Fibroblast of upper back skin (primary cell): ENCODE results near the gene OR2AG1.

Source experiments
- DNase-seq: peaks from one replicate; pipeline ENCODE4 v3.0.0-alpha.2; 2013

Gene OR2AG1, protein sequence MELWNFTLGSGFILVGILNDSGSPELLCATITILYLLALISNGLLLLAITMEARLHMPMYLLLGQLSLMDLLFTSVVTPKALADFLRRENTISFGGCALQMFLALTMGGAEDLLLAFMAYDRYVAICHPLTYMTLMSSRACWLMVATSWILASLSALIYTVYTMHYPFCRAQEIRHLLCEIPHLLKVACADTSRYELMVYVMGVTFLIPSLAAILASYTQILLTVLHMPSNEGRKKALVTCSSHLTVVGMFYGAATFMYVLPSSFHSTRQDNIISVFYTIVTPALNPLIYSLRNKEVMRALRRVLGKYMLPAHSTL

GRCh38 chr11:6782720-6783119 is at the start of gene OR2AG1:
OR2AG1 (plus strand) TSS chr11:6783020; CDS start chr11:6785038, 2,018 bp downstream.
- DNase-seq = no peak

DNA sequence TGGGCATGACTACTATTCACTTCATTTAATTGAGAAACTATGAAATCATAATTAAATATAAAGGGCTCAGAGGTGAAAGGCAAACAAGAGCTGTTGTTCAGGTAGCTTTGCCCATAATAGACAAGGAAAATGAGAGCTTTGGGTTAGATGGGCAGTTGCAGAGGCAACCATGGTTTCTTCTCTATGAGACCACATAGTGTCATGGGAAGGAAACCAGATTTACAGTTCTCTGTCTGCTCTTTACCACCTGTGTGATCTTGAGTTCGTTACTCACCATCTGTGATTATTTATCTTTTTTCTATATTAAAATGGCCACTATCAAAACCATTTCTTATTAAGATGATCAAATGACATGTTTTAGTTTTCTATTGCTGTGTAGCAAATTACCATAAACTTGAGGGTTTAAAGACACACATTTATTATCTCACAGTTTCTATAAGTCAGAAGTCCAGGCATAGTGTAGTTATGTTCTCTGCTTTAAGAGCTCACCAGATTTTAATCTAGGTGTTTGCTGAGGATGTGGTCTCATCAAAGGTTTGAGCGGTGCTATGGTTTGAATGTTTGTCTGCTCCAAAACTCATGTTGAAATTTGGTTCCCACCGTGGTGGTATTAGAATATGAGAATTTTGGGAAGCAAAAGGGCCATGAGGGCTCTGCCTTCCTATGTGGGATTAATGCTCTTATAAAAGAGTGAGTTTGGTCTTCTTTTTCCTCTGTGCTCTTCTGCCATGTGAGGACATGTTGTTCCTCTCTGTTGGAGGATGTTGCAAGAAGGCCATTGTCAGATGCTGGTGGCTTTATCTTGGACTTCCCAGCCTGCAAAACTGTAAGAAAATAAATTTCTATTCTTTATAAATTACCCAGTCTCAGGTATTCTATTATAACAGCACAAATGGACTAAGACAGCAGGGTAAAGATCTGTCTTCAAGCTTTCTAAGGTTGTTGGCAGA is 49.2 kb upstream of the OR2AG1 start:
- no peak for DNase-seq

DNA sequence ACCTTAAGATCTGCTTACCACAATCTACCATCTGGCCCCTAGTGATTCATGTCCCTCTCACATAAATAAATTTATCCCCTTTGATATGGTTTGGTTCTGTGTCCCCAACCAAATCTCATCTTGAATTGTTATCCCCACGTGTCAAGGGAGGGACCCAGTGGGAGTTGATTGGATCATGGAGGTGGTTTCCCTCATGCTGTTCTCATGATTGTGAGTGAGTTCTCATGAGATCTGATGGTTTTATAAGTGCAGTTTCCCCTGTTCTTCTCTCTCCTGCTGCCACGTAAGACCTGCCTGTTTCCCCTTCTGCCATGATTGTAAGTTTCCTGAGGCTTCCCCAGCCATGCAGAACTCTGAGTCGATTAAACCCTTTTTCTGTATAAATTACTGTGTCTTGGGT is 48.2 kb upstream of the OR2AG1 start:
- no peak for DNase-seq

DNA sequence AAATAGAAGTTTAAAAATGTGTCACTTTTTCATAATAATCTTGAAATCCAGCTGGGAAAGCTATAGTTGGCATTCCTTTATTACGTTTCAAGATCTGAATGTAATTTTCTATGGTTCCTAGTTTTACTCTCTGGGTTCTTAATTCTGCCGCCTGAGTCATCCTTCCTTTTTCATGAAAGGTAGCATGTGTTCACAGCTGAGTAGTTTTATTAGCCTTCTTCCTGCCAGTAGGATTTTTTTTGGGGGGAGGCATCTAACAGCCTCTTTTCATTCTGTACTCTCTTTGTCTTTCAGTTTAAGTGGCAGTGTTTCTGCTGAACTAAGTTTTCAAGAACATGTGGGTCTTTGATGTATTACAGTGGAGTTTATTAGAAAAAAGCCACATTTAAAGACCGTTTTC is 47.5 kb upstream of the OR2AG1 start:
- DNase-seq = peak; percentile 22

- DNase-seq = peak; percentile 22
These were observed 46.2 kb upstream of the OR2AG1 start for GRCh38 chr11:6736495-6737121.

DNA sequence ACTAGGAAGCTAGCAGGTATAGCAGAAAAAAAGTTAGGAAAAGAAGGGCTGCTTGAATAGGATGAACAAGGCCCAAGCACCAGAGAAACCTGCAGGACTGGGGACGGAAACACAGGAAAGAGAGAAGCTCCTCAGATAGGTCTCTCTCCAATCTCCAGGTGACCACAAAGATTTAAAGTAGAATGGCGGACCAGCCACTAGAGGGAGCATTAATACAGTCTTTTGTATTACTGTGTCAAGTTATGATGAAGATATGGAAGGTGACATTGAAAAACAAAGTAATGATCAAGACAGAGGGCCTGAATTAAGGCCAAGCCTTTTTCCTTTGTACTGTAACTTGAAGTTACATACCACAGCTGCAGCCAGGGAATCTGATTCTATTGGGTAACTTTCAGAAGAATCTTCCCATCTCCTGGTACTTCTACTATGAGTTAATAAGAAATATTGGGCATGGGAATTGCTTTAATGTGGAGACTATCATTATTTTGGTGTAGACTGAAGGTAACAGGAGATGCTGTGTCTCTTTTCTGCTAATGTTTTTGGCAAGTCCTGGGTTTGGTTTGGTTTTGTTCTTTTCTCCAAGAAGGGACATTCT is 44.9 kb upstream of the OR2AG1 start:
- DNase-seq = peak; percentile 30

DNA sequence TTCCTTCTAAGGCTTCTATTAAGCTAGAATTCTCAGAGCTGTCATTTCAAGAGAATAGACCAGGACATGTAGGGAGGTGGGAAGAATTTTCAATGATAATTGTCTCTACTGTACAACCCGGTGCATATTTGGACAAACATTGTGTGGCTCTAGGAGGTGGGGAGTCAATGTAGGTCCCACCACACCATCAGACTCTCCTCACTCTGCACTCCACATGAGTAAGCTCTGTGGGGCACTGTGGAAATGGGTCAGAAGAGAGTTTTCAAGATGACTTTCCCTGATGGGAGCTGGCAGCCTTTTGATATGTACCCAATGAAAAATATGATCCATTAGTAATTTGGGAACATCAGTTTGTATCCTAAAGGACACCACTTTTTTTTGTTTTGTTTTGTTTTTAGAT is 44.2 kb upstream of the OR2AG1 start:
- DNase-seq = no peak

DNA sequence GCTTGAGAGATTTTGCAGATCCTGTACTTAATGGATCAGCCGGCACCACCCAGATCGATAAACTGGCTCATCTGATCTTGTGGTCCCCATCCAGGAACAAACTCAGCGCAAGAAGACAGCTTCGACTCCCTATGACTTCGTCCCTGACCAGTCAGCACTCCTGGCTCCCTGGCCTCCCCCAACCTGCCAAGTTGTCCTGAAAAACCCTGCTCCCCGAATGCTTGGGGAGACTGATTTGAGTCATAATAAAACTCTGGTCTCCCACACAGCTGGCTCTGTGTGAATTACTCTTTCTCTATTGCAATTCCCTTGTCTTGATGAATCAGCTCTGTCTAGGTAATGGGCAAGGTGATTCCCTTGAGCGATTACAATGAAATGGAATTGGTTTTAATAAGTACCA is 40.6 kb upstream of the OR2AG1 start:
- no peak for DNase-seq

DNA sequence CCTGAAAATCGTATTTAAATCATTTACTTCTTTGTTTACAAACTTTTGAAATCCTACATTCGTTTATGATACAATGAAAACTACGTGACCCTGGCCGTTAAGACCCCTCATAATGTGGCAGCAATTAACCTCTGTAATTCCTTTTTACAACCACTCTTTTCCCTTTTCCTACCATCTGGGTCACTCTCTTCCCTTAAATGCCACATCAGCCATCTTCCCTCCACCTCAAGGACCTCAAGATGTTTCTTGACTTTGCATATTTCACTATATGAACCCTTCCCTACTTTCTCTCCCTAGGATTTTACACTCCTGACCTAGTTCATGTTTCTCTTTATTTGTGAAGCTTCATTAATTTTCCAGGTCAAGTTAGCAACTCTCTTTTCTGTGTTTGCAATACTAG is 37.8 kb upstream of the OR2AG1 start:
- no peak for DNase-seq

DNA sequence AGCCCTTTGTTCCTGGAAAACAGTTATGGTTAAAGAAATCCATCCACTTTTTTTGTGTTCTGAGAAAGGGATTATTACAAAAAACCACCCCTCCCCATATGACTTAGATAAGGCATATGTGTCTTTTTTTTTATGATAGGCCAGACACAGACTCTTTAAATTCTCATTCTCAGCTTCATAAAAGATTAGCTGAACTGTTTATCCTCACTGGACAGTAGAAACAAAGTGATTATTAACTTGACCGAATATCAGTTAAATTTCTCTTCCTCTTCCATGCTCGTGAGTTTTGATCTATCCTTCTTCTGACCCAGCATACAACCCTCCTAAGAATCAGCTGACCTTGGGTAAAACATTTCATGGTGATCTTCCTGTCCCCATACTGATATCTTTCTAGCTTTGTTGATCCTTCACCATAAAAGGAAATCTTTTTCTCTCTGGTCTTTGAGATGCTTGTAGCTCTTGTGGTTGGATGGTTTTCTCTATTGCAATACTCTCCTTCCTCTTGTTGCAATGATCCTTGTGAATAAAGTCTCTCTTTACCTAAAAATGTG is 37.3 kb upstream of the OR2AG1 start:
- DNase-seq = no peak

DNA sequence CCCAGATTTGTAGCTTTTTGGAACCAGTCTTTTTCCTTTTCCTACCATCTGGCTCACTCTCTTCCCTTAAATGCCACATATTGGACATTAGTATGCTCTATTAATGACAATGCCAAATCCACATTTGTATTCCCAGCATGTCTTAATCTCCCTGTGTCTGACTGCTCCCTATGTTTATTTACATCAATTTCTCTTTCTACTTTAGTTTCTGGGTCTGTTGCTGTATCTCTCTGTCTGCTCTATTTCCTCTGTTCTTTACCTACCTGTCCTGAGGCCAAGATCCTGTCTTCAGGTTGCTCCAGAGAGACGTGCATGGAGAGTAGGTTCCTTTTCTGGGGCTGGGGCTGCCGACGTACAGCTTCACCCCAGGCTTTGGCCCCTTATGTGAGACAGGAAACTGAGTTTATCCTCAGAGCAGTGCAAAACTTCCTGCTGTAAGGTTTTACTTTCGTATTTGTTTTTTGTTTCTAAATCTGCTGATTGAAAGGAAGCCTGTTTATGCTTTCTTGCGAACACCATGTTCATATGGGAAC is 36.7 kb upstream of the OR2AG1 start:
- DNase-seq = no peak

GRCh38 chr11:6746626-6747025 is 36.2 kb upstream of the OR2AG1 start:
- no peak for DNase-seq

- DNase-seq = no peak
These were observed 35.6 kb upstream of the OR2AG1 start for GRCh38 chr11:6747097-6747668.

DNA sequence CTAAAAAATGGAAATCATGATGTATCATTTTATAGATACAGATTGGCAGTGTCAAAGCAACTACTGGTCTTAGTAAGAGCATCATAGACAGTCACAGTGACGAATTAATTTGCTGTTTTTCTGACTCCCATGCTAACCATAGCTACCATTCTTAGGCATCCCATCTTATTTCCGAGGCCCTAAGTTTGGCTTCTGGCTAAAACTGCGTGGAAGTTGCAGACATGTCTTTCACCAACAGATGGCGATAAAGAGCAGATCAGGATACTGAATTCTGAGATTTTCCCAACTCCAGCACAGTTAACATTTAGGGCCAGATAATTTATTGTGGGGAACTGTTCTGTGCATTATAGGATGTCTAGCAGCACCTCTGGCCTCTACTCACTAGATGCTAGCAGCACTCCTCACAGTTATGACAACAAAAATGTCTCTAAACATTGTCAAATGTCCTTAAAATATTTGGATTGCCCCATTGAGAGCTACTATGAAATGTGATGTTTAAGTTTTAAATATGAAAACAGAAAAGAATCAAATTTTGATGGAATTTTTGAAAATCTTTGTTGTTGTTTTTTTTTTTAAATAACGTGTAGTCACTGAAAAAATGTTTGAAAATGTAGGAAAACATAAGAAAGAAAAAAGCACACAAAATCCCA is 27.4 kb upstream of the OR2AG1 start:
- peak; percentile 24 for DNase-seq

DNA sequence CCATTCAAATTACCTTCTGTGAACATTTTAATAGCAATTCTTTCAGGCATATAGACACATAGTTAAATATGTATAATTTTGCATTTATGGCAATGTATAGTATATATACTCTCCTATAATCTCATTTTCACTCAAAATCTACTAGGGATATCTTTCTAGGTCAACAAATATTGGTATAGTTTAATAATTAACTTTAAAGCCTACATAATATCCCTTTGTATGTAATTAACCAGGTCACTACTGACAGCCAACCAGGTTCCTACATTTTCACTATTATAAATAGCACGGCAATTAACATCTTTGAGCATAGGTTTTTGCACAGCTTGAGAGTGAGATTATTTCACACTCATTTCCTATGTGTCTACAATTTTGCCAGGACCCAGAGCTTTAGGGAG is 26.9 kb upstream of the OR2AG1 start:
- no peak for DNase-seq

DNA sequence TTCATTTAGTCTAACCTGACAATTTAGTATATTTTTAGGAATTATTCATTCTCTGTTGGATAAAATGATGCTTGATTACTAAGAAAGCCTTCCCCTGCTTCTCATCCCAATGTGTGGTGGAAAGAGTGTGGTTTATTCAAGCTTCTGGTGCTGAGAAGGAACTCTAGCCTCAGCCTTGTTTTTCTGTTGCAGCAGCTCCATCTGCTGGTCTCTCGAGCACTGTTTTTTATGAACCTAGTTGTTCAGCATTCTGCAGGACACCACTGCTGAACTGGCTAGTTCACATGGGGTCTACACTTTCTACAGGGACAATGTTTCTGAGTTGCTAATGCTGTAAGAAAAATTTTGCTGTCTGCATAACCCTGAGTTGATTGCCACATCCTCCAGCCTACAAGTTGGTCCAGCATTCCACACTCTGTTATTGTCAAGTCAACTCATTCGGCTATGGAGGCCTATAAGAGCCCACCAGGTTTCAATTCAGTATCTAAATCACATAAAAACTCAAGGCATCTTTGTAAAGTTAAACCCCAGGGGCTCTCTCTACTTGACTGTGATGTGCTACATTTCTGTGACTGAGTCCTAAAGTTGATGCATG is 25.4 kb upstream of the OR2AG1 start:
- DNase-seq = peak; percentile 42

DNA sequence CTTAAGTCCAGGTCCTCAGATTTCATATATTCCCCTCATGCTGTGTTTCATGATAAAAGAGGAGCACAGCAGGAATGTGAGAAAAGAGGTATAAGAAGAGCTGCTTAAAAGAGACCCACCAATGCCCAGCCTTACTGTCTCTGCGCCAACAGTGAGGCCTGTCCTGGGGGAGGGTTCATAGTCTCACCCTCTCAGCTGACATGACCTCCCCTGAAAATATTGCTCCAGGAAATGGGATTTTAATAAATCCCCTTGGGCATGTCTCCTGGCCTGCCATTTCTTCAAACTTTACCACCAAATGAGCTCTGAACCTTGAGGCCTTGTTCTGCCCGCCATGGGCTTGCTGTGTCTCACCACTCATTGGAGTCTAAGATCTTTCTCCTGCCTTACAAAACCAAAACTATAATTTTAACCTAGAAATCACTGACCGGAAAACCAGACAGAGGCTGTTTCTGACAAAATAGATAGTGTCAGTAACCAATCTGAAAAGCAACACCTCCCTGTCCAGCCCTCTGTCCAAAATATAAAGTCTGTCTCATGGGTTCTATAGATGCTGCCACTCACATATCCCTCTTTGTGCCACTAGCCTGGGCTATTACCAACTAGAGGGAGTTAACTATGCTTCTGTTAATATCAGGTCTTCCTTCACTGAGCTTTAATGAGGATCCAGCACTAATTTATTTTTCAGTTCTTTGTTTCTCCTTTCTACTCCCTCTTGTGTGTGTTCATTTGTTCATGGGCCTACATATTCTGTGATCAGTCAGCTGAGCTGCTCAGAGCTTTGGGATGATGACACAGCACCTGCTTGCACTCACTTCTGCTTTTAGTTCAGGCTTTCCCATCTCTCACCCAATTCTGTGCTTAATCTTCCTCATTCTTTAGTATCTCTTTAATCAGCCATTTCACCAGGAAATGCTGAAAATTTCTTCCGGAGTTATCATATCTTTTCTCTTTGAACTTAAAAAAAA is 10.6 kb upstream of the OR2AG1 start, which contains the start of gene OR2AG2:
Gene OR2AG2 (minus strand): TSS at position 51 of the 968 bp plus-strand sequence. CDS start 3,019 bp downstream, outside the sequence.
- DNase-seq = no peak

- no peak for DNase-seq
These were observed 4.3 kb upstream of the OR2AG1 start for GRCh38 chr11:6778518-6778917.

- no peak for DNase-seq
These were observed 2.0 kb upstream of the OR2AG1 start for GRCh38 chr11:6780829-6781228.

DNA sequence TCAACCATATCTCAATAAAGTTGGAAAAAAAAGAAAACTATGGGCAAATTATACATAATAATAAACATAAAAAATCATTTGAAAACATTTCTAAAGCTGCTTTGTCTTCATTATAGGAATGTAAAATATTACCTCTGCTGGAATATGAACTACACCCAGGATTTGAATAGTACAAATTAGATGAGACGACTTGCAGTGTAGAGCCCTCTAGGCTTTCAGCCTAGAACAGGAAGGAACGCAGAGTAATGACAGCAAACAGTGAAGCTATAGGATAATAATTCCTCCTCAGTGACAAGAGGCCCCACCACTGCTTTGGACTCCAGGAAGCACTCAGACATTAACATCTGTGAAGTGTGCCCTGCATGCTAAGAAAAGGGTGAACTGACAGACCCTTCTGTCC is 7.7 kb downstream of the OR2AG1 start:
- DNase-seq = no peak
